Right renal cortex interstitium (tissue), 3 donors: ENCODE data around the gene PRKACA. TPM values are rescaled to one million over a fixed set of nuclear protein-coding genes. Genes with fewer than 3 reads are reported as not detected.

ENCODE experiments used
- DNase-seq, 3 donors: peaks; one replicate each; pipeline ENCODE4 v3.0.0-alpha.2; 2013; ENCODE audit warnings: low read depth in 3 of 3, low spot score in 2 of 3
- polyA plus RNA-seq, 3 donors: library from polyadenylated mRNA; unstranded; fragments of 120-200 nt; gene quantifications; one replicate each; pipeline ENCODE4 v1.2.1, GENCODE V29; 2013; ENCODE audit not compliant: insufficient read length in 3 of 3

The PRKACA gene
- polyA plus RNA-seq, 3 donors, result 82.2 to 94.4 (median 86.0) TPM

DNA sequence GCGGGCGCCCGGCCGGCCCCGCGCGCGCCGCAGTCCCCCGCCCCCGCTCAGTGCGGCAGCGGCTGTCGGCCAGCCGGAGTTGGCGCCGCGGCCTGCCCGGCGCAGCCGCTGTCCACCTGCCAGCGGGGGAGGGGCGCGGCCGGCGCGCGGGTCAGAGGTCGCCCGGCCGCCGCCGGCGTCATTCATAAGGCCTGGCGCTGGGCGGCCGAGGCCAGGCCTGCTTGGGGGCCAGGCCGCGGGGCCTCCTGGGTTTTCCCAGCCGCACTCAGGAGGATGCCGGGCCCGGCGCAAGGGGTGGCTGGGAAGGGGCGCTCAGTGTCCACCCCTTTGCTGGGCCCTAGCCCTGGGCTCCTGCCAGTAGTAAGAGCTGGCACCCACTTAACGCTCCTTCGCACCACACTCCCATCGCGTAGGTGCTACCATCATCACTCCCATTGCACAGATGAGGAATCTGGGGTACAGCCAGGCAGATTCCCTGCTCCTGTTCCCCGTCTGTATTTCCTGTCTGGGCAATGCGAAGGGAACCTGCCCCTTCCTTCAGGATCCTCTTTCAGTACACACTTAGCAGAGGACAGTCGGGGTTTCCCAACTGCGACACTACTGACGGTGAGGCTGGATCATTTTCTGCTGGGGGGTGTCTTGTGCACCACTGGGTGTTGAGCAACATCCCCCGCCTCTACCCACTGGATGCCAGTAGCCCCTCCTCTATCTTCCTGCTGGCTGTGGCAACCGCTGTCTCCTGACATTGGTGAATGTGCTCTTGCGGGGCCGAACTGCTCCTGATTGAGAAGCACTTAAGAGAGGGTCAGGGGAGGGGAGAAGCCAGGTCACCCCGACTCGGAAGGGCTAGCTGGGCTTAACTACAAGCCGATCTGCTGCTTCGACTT lies 846 bp upstream of the PRKACA start:
- DNase-seq, result no peak

DNA sequence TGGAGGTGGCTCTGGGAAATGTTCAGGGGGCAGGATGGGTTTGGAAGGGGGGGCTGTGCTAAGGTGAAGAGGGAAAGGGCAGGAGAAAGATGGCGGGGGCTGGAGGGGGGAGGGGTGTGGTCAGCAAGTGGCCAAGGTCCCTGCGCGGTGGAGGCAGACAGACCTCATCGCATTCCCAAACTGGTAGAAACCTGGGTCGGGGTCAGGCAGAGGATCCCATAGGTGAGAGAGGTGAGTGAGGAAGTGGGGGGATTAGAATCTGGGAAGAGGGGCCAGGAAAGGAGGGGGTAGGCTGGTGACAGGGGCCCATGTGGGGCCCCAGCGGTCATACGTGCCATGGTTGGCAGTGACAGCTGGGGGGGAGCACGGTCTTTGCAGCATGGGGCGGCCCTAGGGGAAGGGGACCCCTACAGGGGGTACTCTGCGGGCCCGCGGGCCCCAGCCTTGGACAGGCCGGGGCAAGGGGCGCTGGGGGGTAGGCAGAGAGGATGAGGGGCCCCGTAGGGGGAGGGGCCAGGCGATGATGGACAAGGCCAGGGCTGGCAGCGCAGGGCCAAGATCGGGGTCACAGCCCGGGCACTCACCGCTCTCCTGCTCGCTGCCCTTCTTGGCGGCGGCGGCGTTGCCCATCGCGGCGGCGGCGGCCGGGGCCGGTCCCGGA lies 514 bp downstream of the PRKACA start:
- DNase-seq, result no peak

DNA sequence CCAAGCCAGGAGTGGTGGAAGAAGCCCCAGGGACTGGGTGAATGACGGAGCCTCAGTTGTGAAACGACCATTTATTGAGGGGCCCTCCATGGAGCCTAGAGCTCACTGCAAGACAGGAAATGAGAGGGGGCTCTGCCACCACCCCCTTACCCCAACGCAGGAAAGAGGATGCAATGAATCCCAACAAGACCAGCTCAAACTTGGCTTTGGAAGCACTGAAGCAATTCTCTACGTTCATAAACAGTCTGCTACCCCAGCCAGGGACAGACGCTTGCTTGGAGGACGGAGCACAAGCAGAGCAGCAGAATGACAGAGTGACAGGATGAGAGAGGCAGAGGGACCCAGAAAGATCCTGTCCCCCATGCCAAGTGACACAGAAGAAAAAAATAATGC lies 1.0 kb downstream of the PRKACA start:
- no peak for DNase-seq

DNA sequence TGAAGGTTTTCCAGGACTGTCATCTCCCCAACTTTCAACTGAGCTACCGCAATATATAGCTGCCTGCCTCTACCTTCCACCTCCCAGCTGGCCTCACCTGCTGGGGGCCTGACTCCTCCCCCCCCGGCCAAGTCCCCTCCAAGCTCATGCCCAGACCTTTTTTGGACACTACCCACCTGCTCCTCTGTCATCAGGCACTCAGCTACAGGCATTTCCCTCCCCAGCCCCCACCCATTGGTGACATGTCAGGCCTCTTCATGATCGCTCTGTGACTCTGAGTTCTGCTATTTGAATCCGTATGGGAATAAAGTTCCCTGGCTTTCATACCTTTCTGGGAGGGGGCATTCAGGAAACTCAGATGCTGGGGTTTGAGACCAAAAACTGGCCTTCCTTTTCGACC lies 1.8 kb downstream of the PRKACA start:
- DNase-seq, result no peak

DNA sequence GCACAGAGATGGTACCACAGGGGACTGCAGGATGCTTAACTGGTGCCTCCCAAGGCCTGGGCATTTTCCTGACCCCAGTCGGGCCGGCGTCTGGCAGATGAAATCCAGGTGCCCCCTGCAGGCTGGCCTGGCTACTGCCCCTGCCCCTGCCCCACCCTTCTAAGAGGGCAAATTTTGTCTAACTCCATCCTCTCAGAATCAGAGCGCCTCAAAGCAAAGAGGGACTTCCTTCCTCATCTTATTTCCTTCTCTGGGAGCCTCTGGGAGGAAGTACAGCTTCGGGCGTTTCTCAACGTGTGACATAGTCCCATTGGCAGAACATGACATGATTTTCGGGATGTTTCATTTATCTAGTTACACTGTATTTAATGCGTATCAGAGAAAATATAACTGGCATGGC lies 2.7 kb downstream of the PRKACA start:
- DNase-seq, result no peak

DNA sequence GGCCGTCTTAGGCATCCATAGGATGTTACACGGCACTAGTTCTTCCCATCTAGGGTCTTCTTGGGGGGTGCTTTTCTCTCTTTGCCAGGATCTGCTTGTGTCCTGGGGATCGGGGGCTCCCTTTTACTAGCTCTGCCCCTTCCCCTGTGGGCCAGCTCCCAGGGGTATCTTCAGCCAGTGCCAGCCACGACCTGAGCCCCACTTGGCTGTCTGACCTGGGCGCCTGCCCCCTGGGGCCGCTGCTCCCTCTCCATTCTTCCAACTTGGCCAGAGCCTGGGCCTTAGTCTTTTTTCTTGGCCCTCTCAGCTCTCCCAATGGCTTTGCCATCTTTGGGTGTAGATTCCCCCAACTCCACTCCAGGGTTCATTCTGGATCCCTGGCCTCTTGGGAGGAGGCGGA lies 3.1 kb downstream of the PRKACA start:
- no peak for DNase-seq

DNA sequence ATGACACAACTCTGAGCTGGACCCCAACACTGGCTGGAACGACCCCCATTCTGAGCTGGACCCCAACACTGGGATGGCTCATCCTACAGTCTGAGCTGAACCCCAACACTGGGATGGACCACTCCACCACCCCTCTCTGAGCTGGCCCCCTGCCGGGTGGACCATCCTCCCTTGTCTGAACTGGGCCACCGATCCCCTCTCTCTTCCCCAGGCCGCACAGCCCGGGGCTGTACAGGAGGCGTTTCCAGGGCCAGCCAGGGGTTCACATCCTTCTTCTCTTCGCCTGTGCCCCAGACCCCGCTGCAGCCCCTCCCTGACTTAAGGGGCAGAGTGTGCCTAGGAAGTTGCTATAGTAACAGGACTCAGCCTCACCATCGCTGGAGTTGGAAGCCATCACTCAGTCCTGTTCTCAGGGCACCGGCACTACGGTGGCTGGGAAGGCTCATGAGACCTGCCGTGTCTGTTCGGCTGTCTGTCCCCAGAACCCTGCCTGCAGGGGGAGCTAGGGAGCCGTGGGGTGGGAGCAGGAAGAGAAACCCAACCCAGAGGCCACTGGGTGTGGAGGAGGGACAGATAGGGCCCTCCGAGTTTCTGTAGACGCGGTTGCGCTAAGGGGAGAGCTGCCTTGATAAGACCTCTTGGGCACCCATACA lies 3.7 kb downstream of the PRKACA start:
- no peak for DNase-seq

DNA sequence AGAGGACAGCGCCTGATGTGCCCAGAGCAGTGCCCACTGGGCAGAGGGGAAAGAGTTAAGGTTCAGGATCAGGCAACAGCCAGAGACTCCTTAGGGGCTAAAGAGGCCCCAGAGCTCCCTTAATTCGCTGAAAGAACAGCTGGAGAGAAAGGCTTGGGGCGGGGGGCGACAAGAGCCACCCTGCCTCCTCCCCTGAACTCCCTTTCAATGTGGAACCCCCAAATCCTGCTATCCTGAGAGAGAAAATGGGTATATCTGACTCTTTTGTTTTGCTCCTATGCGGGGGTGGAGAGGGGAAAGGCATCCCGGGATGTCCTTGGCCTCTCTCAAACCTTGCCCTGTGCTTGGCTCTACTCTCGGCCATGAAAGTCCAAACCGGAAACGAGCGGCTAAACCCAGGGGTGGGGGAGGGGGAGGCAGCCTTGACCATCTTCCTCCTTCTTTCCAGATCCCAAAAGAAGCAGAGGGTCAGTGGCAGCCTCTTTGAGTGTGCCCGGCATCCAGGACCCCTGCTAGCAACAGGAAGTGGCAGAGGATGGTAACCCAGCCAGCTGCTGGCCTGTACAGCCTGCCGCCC lies 4.7 kb downstream of the PRKACA start:
- no peak for DNase-seq

DNA sequence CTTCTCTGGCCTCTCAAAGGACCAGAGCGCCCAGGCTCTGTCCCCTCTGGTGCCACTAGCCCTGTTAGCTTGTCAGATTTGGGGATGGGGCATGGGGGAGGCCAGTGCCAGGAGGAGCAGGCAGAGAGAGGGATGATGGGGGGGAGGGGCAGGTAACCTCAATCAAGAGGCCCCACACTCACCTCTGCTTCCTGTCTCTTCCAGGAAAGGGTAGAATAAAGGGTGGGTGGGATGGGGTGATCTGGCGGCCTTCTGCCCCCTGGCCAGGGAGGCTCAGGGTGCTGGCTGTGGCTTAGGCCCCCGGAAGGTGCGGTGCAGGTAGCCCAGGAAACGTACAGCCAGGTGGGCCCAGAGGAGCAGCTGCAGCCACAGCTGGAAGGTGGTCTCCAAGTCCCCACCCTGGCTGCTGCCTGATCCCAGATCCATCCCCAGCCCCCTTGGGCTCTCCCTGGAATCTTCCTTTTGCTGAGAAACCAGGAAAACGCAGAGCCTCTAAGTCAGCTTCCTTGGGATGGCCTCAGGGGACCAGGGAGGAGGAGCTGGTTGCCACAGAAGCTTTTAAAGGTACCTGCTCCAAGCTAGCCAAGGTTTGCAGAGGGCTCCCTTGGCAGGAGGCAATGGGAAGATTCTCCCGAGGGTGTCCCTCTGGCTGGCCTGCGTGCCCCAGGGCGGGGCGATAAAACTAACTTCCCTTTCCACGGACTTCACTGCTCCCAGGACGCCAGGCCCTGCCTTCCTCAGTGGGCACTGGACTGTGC lies 5.3 kb downstream of the PRKACA start:
- no peak for DNase-seq

DNA sequence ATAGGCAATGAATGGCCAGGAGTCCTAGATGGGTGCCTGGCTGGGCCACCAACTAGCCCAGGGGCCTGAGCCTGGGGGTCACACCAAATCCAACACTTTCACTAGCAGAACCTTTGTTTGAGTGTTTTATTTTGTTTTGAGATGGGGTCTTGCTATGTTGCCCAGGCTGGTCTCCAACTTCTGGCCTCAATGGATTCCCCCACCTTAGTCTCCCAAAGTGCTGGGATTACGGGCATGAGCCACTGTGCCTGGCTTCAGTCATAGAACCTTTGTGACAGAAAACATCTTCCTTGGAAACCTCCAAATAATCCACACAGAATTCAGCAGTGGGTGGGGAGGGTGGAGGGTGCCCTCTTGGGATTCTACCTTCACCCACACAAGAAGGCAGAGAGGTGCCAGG lies 6.1 kb downstream of the PRKACA start:
- no peak for DNase-seq

DNA sequence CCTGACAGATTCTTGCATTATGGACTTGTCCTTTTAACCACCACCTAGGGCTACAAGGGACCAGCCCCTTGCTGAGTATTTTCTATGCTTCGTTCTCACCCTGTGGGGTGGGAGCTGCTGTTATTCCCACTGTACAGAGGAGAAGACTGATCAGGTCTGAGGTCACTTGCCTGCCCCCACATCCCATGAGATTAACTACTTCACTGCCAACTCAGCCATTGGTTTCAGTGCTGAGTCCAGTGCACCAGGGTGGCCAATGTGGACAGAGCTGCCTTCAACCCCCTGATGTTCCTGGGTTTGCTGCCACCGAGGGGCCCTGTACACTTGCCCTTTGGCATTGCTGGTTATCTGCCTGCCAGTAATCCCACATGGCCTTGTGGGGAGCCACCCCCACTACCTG lies 6.9 kb downstream of the PRKACA start:
- no peak for DNase-seq

DNA sequence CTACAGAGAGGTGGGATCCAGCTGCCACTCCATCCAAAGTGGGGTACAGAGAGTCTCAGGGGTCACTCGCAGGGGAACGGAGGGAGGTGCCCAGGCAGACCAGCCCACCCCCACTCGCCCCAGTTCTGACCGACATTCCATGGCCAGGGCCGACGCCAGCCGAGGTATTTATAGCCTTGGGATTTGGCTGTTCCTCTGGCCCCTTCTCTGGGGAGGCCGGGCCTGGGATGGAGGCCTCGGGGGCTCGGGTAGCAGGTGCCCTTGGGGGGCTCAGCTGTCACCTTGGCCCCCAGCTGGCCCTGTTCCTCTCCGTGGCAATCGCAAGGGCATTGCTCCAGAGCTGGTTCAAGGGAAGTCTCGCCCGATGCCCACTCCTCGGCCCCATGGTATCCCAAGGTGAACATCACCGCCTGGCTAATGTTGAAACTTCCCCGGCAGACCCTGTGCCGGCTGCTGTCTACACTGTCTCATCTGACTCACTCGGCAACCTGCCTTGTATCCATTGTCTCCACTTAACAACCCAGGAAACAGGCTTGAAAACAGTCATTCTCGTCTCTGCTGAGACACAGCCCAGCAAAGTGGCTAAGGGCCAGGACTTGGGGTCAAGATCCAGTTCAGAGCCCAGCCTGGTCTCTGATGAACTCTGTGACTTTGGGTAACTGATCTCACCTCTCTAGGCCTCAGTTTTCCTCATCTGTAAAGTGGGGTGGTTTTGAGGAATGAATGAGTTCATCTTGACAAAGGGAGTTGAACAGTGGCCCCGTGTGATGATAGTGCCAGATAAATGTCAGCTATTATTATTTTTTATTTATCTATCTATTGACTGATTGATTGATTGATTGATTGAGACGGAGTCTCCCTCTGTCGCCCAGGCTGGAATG lies 9.7 kb downstream of the PRKACA start:
- DNase-seq, result no peak

DNA sequence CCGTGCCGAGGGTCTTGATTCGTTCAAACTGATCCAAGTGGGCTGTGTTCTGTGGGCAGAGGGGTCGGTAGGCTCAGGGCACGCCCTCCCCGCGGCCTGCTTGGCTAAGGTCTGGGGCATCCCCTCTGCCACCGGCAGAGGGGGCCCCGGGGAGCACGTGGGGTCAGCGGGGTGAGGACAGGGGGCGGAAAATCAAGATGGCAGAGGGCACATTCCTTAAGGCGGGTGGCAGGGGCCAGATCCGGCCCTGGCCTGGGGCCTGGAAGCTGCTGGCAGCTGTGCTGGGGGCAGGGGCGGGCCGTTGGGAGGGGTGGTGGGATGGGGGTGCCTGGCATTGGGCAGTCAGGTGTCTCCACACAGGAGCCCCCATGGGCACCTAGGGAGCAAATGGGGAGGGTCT lies 10.7 kb downstream of the PRKACA start:
- DNase-seq, result no peak

DNA sequence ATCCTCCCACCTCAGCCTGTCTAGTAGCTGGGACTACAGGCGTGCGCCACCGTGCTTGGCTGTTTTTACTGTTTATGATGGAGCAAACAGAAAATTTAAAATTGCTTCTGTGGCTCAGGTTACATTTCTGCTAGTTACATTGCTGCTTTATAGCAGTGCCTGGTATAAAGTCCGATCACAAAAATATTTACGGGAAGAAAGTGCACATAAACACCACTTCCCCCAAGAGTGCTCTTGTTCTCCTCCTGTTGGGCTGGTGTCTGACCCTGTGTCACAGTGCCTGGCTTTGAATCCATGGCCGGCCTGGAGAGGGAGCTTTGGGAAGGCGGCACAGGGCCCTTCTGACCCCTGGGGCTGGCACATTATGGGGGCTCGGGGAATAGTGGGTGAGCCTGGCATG lies 11.9 kb downstream of the PRKACA start:
- no peak for DNase-seq

DNA sequence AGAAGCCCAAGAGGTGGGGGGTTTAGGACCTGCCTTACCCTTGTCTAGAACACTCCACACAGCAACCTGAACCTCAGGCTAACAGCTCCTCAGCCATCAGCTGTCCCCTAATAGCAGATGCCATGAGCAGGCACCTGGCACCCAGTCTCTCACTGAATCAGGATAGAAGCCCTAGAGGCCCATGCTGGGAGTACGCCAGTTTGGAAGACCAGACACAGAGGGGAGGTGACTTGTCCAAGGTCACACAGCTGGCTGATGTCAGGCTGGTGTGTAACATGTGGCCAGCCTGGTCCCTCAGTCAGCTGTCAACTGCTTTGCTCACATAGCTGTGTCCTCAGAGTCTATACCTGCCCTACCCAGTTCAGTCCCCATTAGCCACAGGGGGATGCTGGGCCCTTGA lies 14.3 kb downstream of the PRKACA start:
- no peak for DNase-seq

DNA sequence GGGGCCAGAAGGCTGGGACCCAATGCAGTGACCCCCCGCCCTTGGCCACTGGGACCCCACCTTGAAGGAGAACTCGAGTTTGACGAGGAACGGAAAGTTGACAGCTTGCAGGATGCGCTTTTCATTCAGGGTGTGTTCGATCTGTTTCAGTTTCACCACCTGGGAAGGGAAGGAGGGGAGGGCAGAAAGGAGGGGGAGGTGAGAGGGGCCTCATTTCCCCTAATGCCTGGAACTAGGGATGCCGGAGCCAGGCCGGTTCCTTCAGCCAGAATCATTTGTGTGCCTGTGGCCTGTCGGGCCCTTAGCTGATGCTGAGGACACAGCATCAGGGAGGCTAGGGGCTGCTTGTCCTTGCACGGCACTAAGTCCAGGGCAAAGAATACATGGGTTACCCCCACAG lies 14.8 kb downstream of the PRKACA start:
- no peak for DNase-seq

DNA sequence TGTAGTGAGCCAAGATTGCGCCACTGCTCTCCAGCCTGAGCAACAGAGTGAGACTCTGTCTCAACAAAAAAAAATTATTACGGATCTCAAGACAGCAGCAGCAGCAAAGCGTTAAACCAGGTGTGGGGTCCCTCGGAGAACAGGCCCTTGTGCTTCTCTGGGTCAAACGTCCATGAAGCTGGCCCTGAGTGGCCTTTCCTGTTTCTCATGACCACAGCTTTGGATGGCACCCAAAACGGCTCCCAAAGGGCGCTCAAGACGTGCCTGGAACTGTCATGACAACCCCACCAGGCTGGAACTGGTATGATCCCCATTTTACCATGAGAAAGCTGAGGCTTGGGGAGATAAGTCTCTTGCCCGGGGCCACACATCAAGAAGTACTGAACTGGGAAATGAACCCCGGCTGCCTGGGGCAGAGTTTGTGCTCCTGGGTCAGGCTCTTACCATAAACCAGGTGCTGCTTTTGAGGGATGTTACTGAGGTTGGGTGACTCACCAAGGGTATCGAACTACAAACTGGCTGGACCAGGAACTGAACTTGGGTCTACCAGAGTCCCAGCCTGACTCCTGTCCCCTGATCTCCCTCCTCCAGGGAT lies 15.4 kb downstream of the PRKACA start:
- no peak for DNase-seq

DNA sequence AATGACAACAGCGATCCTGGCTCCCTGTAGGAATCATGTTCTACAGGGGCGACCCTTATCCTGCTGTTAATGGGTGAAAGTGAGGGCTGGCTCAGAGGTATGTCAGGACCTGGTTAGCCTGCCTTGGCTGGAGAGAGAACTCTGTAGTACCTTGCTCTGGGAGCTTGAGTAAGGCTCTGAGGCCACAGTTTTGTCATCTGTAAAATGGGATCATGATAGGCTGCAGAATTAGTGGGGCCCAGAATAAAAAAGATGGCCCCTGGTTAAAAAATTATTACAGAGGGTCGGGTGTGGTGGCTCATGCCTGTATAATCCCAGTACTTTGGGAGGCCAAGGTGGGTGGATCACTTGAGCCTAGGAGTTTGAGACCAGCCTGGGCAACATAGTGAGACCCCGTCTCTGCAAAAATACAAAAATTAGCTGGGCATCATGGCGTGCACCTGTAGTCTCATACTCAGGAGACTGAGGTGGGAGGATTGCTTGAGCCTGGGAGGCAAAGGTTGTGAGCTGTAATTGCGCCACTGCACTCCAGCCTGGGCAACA lies 16.5 kb downstream of the PRKACA start:
- no peak for DNase-seq

DNA sequence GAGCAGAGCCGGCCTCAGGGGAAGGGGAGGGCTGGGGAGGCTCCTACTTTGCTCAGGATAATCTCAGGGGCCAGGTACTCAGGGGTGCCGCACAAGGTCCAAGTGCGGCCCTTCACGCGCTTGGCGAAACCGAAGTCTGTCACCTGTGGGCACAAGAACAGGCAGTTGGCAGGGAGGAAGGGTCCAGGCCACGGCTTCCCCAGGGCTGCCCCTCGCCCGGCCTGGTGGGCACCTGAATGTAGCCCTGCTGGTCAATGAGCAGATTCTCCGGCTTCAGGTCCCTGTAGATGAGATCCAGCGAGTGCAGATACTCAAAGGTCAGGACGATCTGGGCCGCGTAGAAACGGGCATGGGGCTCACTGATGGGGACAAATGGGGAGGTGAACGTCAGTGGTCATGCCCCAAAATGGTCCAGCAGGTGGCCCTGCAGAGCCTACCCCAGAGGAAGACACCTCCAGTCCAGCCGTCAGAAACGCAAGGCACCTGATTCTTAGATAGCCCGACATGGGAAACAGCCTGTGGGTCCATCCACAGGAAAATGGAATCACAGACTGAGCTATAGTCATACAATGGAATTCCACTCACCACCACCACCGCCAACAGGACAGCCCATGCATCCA lies 19.9 kb downstream of the PRKACA start:
- no peak for DNase-seq
